ACC112 (cell line): Measurements from ENCODE around the gene ACSF3.

ENCODE experiments used
- H2AFZ ChIP-seq: fragments of 200-600 bp; sonication (generic); one replicate; pipeline ENCODE4 v1.6.0; 2017; ENCODE audit warnings: antibody characterized with exemption, low read length; ENCODE audit not compliant: unreplicated experiment
- H3K27ac ChIP-seq: fragments of 200-600 bp; sonication (generic); 2 replicates; pipeline ENCODE4 v1.5.1; 2014; ENCODE audit warnings: low read depth, mild to moderate bottlenecking, antibody characterized with exemption, low read length, moderate library complexity
- H3K27me3 ChIP-seq: fragments of 200-600 bp; sonication (generic); 2 replicates; pipeline ENCODE4 v1.6.1; 2014; ENCODE audit warnings: mild to moderate bottlenecking, antibody characterized with exemption, low read length, moderate library complexity, mixed read lengths; ENCODE audit not compliant: insufficient read depth
- H3K36me3 ChIP-seq: fragments of 200-600 bp; sonication (generic); 2 replicates; pipeline ENCODE4 v1.6.1; 2016; ENCODE audit warnings: mild to moderate bottlenecking, antibody characterized with exemption, low read length, moderate library complexity, mixed read lengths; ENCODE audit not compliant: insufficient read depth
- H3K4me1 ChIP-seq: fragments of 200-600 bp; sonication (generic); one replicate; pipeline ENCODE4 v1.6.1; 2016; ENCODE audit warnings: low read length, mixed read lengths; ENCODE audit not compliant: insufficient read depth, unreplicated experiment, control insufficient read depth
- H3K4me3 ChIP-seq: fragments of 200-600 bp; sonication (generic); 2 replicates; pipeline ENCODE4 v1.5.1; 2014; ENCODE audit warnings: mild to moderate bottlenecking, low read depth, low read length
- H3K79me2 ChIP-seq: fragments of 200-600 bp; sonication (generic); one replicate; pipeline ENCODE4 v1.6.0; 2016; ENCODE audit warnings: low read length; ENCODE audit not compliant: control insufficient read depth, unreplicated experiment, insufficient read depth

ACSF3 gene

GRCh38 chr16:89119661-89120141 lies 26.0 kb downstream of the ACSF3 start:
- Histone ChIP-seq H3K36me3 (peaks cover 4% of the 10 kb centered on the region; the same call in 1 of the 2 replicates), H3K27ac (no peak overlapping the region), H3K27me3 (no peaks in the 10 kb centered on the region), H3K79me2 (no peaks in the 10 kb centered on the region), H3K4me1 (no peaks in the 10 kb centered on the region), H2AFZ (no peak overlapping the region), H3K4me3 (no peak overlapping the region)

DNA sequence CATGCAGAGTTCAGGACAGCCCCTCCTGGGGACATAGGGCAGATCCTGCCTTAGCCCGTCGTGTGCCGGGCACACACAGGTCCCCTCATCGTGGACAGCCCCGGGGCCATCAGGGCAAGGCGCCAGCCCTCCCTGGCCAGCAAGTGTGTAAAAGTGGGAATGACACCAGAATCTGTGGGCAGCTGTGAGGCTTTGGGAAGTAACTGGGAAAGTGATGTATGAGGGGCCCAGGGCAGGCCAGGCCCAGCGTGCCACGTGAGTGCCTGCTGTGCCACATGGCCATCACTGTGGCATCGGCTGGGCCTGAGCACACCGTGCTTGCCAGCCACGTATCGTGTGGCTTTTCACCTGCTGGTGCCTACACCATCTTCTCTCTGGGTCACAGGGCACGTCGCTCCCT lies 26.6 kb downstream of the ACSF3 start:
- H3K27me3 ChIP-seq: no peaks in the 10 kb centered on the region
- H3K4me3 ChIP-seq: no peak overlapping the region
- no peaks in the 10 kb centered on the region for H3K4me1 ChIP-seq
- H2AFZ ChIP-seq: no peak overlapping the region
- H3K27ac ChIP-seq: no peak overlapping the region
- peaks cover 4% of the 10 kb centered on the region; the same call in 1 of the 2 replicates for H3K36me3 ChIP-seq
- no peaks in the 10 kb centered on the region for H3K79me2 ChIP-seq

- no peaks in the 10 kb centered on the region for H3K4me1 ChIP-seq
Measured at GRCh38 chr16:89120921-89121351, 27.3 kb downstream of the ACSF3 start.

GRCh38 chr16:89121691-89122321 lies 28.2 kb downstream of the ACSF3 start:
- peaks cover 4% of the 10 kb centered on the region; the same call in 1 of the 2 replicates for H3K36me3 ChIP-seq
- no peaks in the 10 kb centered on the region for H3K27me3 ChIP-seq
- H3K4me1 ChIP-seq: no peaks in the 10 kb centered on the region
- no peaks in the 10 kb centered on the region for H3K79me2 ChIP-seq
- no peak overlapping the region for H3K27ac ChIP-seq
- no peak overlapping the region for H3K4me3 ChIP-seq
- H2AFZ ChIP-seq: no peak overlapping the region

More at GRCh38 chr16:89120921-89121351, 27.3 kb downstream of the ACSF3 start:
- H2AFZ ChIP-seq: no peak overlapping the region
- peaks cover 4% of the 10 kb centered on the region; the same call in 1 of the 2 replicates for H3K36me3 ChIP-seq
- H3K79me2 ChIP-seq: no peaks in the 10 kb centered on the region
- no peak overlapping the region for H3K27ac ChIP-seq
- no peaks in the 10 kb centered on the region for H3K27me3 ChIP-seq
- no peak overlapping the region for H3K4me3 ChIP-seq

DNA sequence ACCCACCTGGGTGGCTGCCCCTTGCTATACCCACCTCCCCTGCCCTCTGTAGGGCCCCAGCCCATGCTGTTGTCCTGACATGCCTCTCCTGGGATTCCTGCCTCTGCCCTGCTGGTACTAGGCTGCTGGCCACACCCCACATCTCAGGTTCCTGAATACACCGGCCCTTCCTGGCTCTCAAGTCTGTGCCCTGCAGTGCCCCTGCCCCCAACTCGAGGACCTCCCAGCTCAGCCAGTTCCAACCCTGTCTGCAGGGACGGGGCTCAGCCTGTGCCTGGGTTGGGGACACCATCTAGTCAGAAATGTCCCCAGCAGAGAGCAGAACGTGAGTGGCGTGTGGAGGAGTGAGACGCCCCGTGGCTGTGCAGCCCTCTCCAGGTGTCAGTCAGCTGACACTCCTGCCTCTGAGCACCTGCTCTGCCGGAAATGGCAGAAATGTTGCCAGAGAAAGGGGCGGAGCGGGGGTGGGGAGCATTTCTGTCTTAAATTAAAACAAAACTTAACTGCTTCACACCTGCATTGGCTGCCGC lies 28.7 kb downstream of the ACSF3 start:
- H3K4me3 ChIP-seq: no peak overlapping the region
- H2AFZ ChIP-seq: no peak overlapping the region
- no peaks in the 10 kb centered on the region for H3K79me2 ChIP-seq
- no peak overlapping the region for H3K27ac ChIP-seq
- no peaks in the 10 kb centered on the region for H3K4me1 ChIP-seq
- peaks cover 4% of the 10 kb centered on the region; the same call in 1 of the 2 replicates for H3K36me3 ChIP-seq
- no peaks in the 10 kb centered on the region for H3K27me3 ChIP-seq

DNA sequence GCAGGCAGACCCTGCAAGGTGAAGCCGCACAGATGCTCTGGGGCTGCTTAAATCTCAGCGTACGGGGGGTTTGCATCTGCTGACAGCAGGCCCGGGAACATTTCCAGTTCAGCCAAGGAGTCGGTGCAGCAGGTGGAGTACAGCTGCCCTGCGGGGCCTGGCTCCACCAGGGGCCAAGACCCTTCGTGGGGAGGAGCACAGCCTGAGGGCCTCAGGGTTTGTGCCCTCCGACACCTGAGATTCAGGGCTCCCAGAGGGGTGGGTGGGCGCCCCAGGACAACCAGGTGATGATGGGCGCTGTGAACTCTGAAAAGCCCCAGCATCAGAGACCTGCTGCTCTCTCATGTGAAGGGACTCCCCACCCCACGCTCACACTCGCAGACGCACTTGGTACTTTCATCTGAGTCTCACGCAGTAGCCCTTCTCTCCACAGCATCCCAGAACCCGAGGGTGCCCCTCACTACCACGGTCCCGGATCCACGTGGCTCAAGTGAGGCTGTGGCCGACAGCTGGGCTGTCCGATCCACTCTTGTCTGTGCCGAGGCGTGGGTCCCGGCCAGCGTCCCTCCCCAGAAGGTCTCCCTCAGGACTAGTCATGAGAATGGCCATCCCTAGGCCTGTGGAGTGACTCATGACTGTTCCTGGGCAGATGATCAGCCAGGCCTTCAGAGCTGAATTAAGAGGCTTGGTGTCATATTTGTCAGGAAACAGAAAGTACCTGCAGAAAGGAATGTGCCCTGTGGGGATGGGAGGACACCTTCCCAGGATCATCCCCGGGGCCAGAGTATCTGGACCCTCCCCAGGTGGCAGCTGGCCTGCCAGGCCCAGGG lies 29.6 kb downstream of the ACSF3 start:
- no peaks in the 10 kb centered on the region for H3K27me3 ChIP-seq
- H3K79me2 ChIP-seq: no peaks in the 10 kb centered on the region
- no peak overlapping the region for H3K27ac ChIP-seq
- peaks cover 4% of the 10 kb centered on the region; the same call in 1 of the 2 replicates for H3K36me3 ChIP-seq
- no peak overlapping the region for H2AFZ ChIP-seq
- H3K4me3 ChIP-seq: no peak overlapping the region
- H3K4me1 ChIP-seq: no peaks in the 10 kb centered on the region

GRCh38 chr16:89123831-89124100 lies 30.1 kb downstream of the ACSF3 start:
- H2AFZ ChIP-seq: no peak overlapping the region
- peaks cover 7% of the 10 kb centered on the region for H3K36me3 ChIP-seq

GRCh38 chr16:89129378-89129777 lies 35.7 kb downstream of the ACSF3 start:
- Histone ChIP-seq H3K4me1 (no peaks in the 10 kb centered on the region), H3K4me3 (no peak overlapping the region), H3K27ac (no peak overlapping the region), H3K79me2 (no peaks in the 10 kb centered on the region), H3K36me3 (peaks cover 31% of the 10 kb centered on the region), H2AFZ (no peak overlapping the region), H3K27me3 (no peaks in the 10 kb centered on the region)

More at GRCh38 chr16:89123831-89124100, 30.1 kb downstream of the ACSF3 start:
- H3K79me2 ChIP-seq: no peaks in the 10 kb centered on the region
- no peak overlapping the region for H3K4me3 ChIP-seq
- H3K4me1 ChIP-seq: no peaks in the 10 kb centered on the region
- no peak overlapping the region for H3K27ac ChIP-seq
- H3K27me3 ChIP-seq: no peaks in the 10 kb centered on the region

DNA sequence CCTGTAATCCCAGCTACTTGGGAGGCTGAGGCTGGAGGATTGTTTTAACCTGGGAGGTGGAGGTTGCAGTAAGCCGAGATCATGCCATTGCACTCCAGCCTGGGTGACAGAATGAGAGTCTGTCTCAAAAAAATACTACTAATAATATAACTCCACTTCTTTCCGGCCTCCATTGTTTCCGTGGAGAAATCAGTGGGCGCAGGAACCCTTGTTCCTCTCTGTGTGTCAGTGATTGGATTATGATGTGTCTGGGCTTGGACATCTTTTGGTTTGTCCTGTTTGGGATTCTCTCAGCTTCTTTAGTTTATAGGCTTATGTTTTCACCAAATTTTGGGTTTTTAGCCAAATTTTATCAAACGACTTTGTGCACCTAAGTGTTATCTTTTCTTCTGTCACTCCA lies 36.8 kb downstream of the ACSF3 start:
- Histone ChIP-seq H3K79me2 (no peaks in the 10 kb centered on the region), H3K27me3 (no peaks in the 10 kb centered on the region), H3K4me3 (no peak overlapping the region), H2AFZ (no peak overlapping the region), H3K36me3 (peaks cover 31% of the 10 kb centered on the region), H3K4me1 (no peaks in the 10 kb centered on the region), H3K27ac (no peak overlapping the region)

DNA sequence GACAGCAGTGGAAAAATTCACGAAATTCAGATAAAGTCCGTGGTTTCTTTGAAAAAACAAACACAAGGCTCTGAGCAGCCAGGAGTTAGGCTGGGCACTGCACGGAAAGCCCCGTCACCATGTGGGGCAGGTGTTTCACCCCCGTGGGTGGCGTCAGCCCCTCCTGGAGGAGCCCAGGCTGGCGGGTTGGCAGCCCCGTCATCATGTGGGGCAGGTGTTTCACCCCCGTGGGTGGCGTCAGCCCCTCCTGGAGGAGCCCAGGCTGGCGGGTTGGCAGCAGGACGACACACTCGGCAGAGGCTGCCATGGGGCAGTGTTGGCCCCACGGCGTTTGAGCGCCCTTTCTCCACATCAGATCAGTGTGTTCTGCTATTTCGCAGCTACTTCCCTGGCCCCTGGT lies 38.1 kb downstream of the ACSF3 start:
- Histone ChIP-seq H3K36me3 (peaks cover 31% of the 10 kb centered on the region), H3K4me1 (no peaks in the 10 kb centered on the region), H3K27me3 (no peaks in the 10 kb centered on the region), H3K4me3 (no peak overlapping the region), H3K27ac (no peak overlapping the region), H3K79me2 (no peaks in the 10 kb centered on the region), H2AFZ (no peak overlapping the region)
